HL-60 (cell line): ENCODE results near the gene ACSL5.
A peak's percentile ranks its signal among the peaks of the same experiment; 100 is the strongest.

Source experiments
- DNase-seq, 2 experiments: peaks; one replicate each; pipeline ENCODE4 v3.0.0-alpha.2; 2010 to 2020; ENCODE audit warnings: low read depth in 1 of 2, low spot score in 1 of 2
- H3K27ac ChIP-seq: fragments of 250-450 bp; sonication (Bioruptor Pico); replicated peaks from 2 replicates; pipeline ENCODE4 v1.5.1; 2020; ENCODE audit warnings: mild to moderate bottlenecking, moderate library complexity
- H3K27me3 ChIP-seq: fragments of 250-450 bp; sonication (Bioruptor Pico); 2 replicates; pipeline ENCODE4 v1.5.1; 2021; ENCODE audit warnings: mild to moderate bottlenecking, moderate library complexity; ENCODE audit not compliant: insufficient read depth, poor library complexity, severe bottlenecking
- H3K4me3 ChIP-seq: replicated peaks from 2 replicates; pipeline ENCODE4 v1.5.1; 2011; ENCODE audit warnings: mild to moderate bottlenecking, control low read depth, low read length; ENCODE audit not compliant: insufficient read depth
- CTCF ChIP-seq: IDR thresholded peaks from one replicate; pipeline ENCODE4 v1.5.1; 2011; ENCODE audit warnings: low read length, control low read depth, inconsistent platforms; ENCODE audit not compliant: insufficient read depth
- GABPA ChIP-seq: IDR thresholded peaks from 2 replicates; pipeline ENCODE4 v1.6.1; 2012; ENCODE audit warnings: low read depth
- POLR2AphosphoS5 ChIP-seq: IDR thresholded peaks from 2 replicates; pipeline ENCODE4 v1.6.1; 2012; ENCODE audit warnings: low read depth
- REST ChIP-seq: IDR thresholded peaks from 2 replicates; pipeline ENCODE4 v1.6.1; 2012; ENCODE audit warnings: low read depth; ENCODE audit not compliant: insufficient replicate concordance
- SPI1 ChIP-seq: IDR thresholded peaks from 2 replicates; pipeline ENCODE4 v1.6.1; 2012; ENCODE audit warnings: low read depth, mild to moderate bottlenecking, borderline replicate concordance

The ACSL5 gene

GRCh38 chr10:112448888-112449287 is 75.0 kb downstream of the ACSL5 start:
- Histone ChIP-seq H3K27me3 (no peaks in the 10 kb centered on the region), H3K27ac (no peak overlapping the region), H3K4me3 (no peak overlapping the region)
- DNase-seq = peak in 1 of 2 experiments; percentile 57
- TF ChIP-seq SPI1 (peak; percentile 78), POLR2AphosphoS5 (no peak), GABPA (no peak), CTCF (no peak)

GRCh38 chr10:112454910-112455779 is 81.2 kb downstream of the ACSL5 start:
- DNase-seq = no peak
- TF ChIP-seq CTCF (no peak), POLR2AphosphoS5 (no peak), REST (no peak), SPI1 (no peak)
- Histone ChIP-seq H3K4me3 (no peak overlapping the region), H3K27me3 (no peaks in the 10 kb centered on the region), H3K27ac (no peak overlapping the region)

- H3K27ac ChIP-seq = no peak overlapping the region
- no peak for DNase-seq
- TF ChIP-seq GABPA = no peak
- no peak for TF ChIP-seq REST
- TF ChIP-seq POLR2AphosphoS5 = no peak
- no peak for TF ChIP-seq SPI1
- TF ChIP-seq CTCF = no peak
- H3K27me3 ChIP-seq = no peaks in the 10 kb centered on the region
- no peak overlapping the region for H3K4me3 ChIP-seq
Observed at GRCh38 chr10:112456533-112456932, 82.6 kb downstream of the ACSL5 start.
